Fibroblast of lung (primary cell): ENCODE results near the gene BZW1. TPM values are rescaled to one million over a fixed set of nuclear protein-coding genes. Genes with fewer than 3 reads are reported as not detected.

ENCODE experiments used
- DNase-seq, 2 donors: peaks; one replicate each; pipeline versions ENCODE4 v3.0.0 to v3.0.0-alpha.2; 2010; ENCODE audit warnings: low read depth in 2 of 2
- H2AFZ ChIP-seq: 2 replicates; pipeline ENCODE4 v1.5.1; 2012; ENCODE audit warnings: low read length, control low read depth, inconsistent platforms
- H3K27ac ChIP-seq: 2 replicates; pipeline ENCODE4 v1.5.1; 2011; ENCODE audit warnings: low read length, control low read depth; ENCODE audit not compliant: insufficient read depth
- H3K27me3 ChIP-seq: 2 replicates; pipeline ENCODE4 v1.5.1; 2011; ENCODE audit warnings: mild to moderate bottlenecking, low read length; ENCODE audit not compliant: control insufficient read depth, insufficient read depth
- H3K36me3 ChIP-seq: 2 replicates; pipeline ENCODE4 v1.5.1; 2011; ENCODE audit warnings: low read length; ENCODE audit not compliant: control insufficient read depth, insufficient read depth
- H3K4me1 ChIP-seq: 2 replicates; pipeline ENCODE4 v1.5.1; 2011; ENCODE audit warnings: low read length; ENCODE audit not compliant: control insufficient read depth, insufficient read depth; ENCODE audit errors: extremely low read depth
- H3K4me2 ChIP-seq: 2 replicates; pipeline ENCODE4 v1.5.1; 2011; ENCODE audit warnings: low read length, control low read depth; ENCODE audit not compliant: insufficient read depth; ENCODE audit errors: extremely low read depth
- H3K4me3 ChIP-seq, 4 experiments: fragments of 200-600 bp in 1 of 4; sonication (generic) in 1 of 4; replicated peaks in 1 of 4; 2 replicates each; pipeline ENCODE4 v1.5.1; 2011 to 2016; ENCODE audit warnings: low read length in 4 of 4, low read depth in 3 of 4, mild to moderate bottlenecking in 3 of 4, control low read depth in 2 of 4, inconsistent platforms in 1 of 4, mixed read lengths in 1 of 4; ENCODE audit not compliant: insufficient read depth in 1 of 4; ENCODE audit errors: control extremely low read depth in 1 of 4
- H3K79me2 ChIP-seq: 2 replicates; pipeline ENCODE4 v1.5.1; 2012; ENCODE audit warnings: mild to moderate bottlenecking, low read length, inconsistent platforms; ENCODE audit not compliant: control insufficient read depth, insufficient read depth
- H3K9ac ChIP-seq: 2 replicates; pipeline ENCODE4 v1.5.1; 2011; ENCODE audit warnings: mild to moderate bottlenecking, low read length, control low read depth; ENCODE audit not compliant: insufficient read depth
- H3K9me3 ChIP-seq: 2 replicates; pipeline ENCODE4 v1.5.1; 2012; ENCODE audit warnings: low read depth, low read length; ENCODE audit not compliant: control insufficient read depth, insufficient read depth
- H4K20me1 ChIP-seq: 2 replicates; pipeline ENCODE4 v1.5.1; 2011; ENCODE audit warnings: low read length; ENCODE audit not compliant: control insufficient read depth, insufficient read depth; ENCODE audit errors: extremely low read depth
- EZH2 ChIP-seq: IDR thresholded peaks from 2 replicates; pipeline ENCODE4 v1.5.1; 2012; ENCODE audit warnings: low read length, control low read depth, mild to moderate bottlenecking; ENCODE audit errors: missing control alignments
- polyA plus RNA-seq, 2 donors: library from polyadenylated mRNA; depleted of rRNA in 1 of 2; stranded (reverse) in 1 of 2; unstranded in 1 of 2; fragments of >200 nt; gene quantifications; 2 replicates each; pipeline ENCODE4 v1.2.1, GENCODE V29; 2011 to 2012; ENCODE audit warnings: missing spikeins in 1 of 2
- total RNA-seq: library from RNA; depleted of rRNA; stranded (reverse); fragments of >200 nt; gene quantifications from 2 replicates; pipeline ENCODE4 v1.2.1, GENCODE V29; 2014
- TF ChIP-seq, protein P1 (sequence below), 2 donors: IDR thresholded peaks in 1 of 2; conservative IDR thresholded peaks in 1 of 2; 1 replicate in 1 of 2; 2 replicates in 1 of 2; pipeline ENCODE4 v1.5.1; 2011 to 2012; ENCODE audit warnings: low read length in 2 of 2, control low read depth in 1 of 2, inconsistent platforms in 1 of 2, low read depth in 1 of 2, mild to moderate bottlenecking in 1 of 2

Gene BZW1
- total and polyA plus RNA-seq, 2 donors (not counting 1 experiment from before 2014, with no cell fraction given) = 325 to 425 TPM

DNA sequence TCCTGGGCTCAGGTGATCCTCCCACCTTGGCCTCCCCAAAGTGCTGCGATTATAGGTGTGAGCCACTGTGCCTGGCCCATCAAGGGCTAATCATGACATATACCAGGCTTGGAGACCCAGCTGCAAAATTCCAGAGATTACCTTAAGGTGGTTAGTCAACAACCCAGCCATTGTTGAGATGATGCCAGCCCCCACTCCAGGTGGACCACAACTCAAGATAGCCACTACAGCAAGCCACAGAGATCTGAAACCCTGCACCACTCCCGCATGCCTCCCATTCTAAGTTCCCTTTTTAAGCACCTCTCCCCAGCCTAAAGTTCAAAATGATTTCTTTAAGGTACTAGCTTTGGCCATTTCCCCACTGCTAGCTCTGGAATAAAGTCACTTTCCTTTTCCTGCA, 57.3 kb downstream of the BZW1 start:
- Histone ChIP-seq H2AFZ (no peak overlapping the region), H3K79me2 (peaks cover 5% of the 10 kb centered on the region), H3K27me3 (no peaks in the 10 kb centered on the region), H3K4me2 (no peak overlapping the region), H3K4me1 (peaks cover 4% of the 10 kb centered on the region), H3K27ac (no peak overlapping the region), H3K4me3 (no peak overlapping the region), H3K9me3 (no peaks in the 10 kb centered on the region), H4K20me1 (no peaks in the 10 kb centered on the region), H3K9ac (no peak overlapping the region), H3K36me3 (no peaks in the 10 kb centered on the region)
- DNase-seq = no peak
- TF ChIP-seq, protein P1, sequence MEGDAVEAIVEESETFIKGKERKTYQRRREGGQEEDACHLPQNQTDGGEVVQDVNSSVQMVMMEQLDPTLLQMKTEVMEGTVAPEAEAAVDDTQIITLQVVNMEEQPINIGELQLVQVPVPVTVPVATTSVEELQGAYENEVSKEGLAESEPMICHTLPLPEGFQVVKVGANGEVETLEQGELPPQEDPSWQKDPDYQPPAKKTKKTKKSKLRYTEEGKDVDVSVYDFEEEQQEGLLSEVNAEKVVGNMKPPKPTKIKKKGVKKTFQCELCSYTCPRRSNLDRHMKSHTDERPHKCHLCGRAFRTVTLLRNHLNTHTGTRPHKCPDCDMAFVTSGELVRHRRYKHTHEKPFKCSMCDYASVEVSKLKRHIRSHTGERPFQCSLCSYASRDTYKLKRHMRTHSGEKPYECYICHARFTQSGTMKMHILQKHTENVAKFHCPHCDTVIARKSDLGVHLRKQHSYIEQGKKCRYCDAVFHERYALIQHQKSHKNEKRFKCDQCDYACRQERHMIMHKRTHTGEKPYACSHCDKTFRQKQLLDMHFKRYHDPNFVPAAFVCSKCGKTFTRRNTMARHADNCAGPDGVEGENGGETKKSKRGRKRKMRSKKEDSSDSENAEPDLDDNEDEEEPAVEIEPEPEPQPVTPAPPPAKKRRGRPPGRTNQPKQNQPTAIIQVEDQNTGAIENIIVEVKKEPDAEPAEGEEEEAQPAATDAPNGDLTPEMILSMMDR (conservative IDR thresholded peaks at IDR 0.05 in 1 of 2, IDR thresholded peaks at IDR 0.05 in 1 of 2; ENCODE audit: low read depth in 1 of 2, low read length in 2 of 2) = no peak
- no peak for TF ChIP-seq EZH2

GRCh38 chr2:200871151-200871550, 59.4 kb downstream of the BZW1 start:
- Histone ChIP-seq H4K20me1 (no peaks in the 10 kb centered on the region), H3K27me3 (no peaks in the 10 kb centered on the region), H3K4me1 (peaks cover 2% of the 10 kb centered on the region), H3K4me2 (no peak overlapping the region), H3K9ac (no peak overlapping the region), H2AFZ (no peak overlapping the region), H3K9me3 (no peaks in the 10 kb centered on the region), H3K36me3 (no peaks in the 10 kb centered on the region), H3K4me3 (no peak overlapping the region), H3K27ac (no peak overlapping the region), H3K79me2 (no peaks in the 10 kb centered on the region)
- DNase-seq = no peak
- TF ChIP-seq EZH2 = no peak
- TF ChIP-seq, protein P1 (conservative IDR thresholded peaks at IDR 0.05 in 1 of 2, IDR thresholded peaks at IDR 0.05 in 1 of 2; ENCODE audit: low read depth in 1 of 2, low read length in 2 of 2) = no peak

DNA sequence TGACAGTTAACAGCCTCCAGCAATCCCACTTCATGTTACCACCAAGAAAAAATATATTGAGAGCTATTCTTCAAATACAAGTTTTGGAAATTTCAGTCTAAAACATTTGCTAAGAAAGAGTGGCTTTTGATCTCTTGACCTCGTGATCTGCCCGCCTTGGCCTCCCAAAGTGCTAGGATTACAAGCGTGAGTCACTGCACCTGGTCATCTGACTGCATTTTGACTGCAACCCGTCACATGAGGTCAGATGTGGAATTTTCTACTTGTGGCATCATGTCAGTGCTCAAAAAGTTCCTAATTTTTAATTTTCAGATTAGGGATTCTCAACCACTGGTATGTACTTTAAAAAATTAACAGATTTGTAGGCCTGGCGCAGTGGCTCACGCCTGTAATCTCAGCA, 61.9 kb downstream of the BZW1 start:
- no peak for DNase-seq
- no peaks in the 10 kb centered on the region for H3K9me3 ChIP-seq
- no peak for TF ChIP-seq EZH2
- TF ChIP-seq, protein P1 (conservative IDR thresholded peaks at IDR 0.05 in 1 of 2, IDR thresholded peaks at IDR 0.05 in 1 of 2; ENCODE audit: low read depth in 1 of 2, low read length in 2 of 2) = no peak
- H2AFZ ChIP-seq = no peak overlapping the region
- no peaks in the 10 kb centered on the region for H3K4me1 ChIP-seq
- H3K36me3 ChIP-seq = no peaks in the 10 kb centered on the region
- H4K20me1 ChIP-seq = no peaks in the 10 kb centered on the region
- H3K27me3 ChIP-seq = no peaks in the 10 kb centered on the region
- H3K9ac ChIP-seq = no peak overlapping the region
- H3K4me3 ChIP-seq = no peak overlapping the region
- H3K27ac ChIP-seq = no peak overlapping the region
- H3K4me2 ChIP-seq = no peak overlapping the region
- H3K79me2 ChIP-seq = no peaks in the 10 kb centered on the region

Other genes with a start within 250 kb of the BZW1 start
- 65.1 and 81.4 TPM in 2 replicates for gene AOX1, start 225.9 kb upstream of the BZW1 start, total RNA-seq
- 39.4 and 49.9 TPM in 2 replicates for gene AOX1, start 225.9 kb upstream of the BZW1 start, polyA plus RNA-seq
- 68.5 and 76.8 TPM in 2 replicates for gene CLK1, start 52.7 kb downstream of the BZW1 start, total RNA-seq
- 44.1 and 104 TPM in 2 replicates for gene CLK1, start 52.7 kb downstream of the BZW1 start, polyA plus RNA-seq
- 66.9 and 76.8 TPM in 2 replicates for gene PPIL3, start 77.2 kb downstream of the BZW1 start, total RNA-seq
- gene PPIL3, start 77.2 kb downstream of the BZW1 start, polyA plus RNA-seq = 28.2 and 58.9 TPM in 2 replicates
- 21.0 and 23.6 TPM in 2 replicates for gene NIF3L1, start 77.5 kb downstream of the BZW1 start, total RNA-seq
- 40.7 and 45.5 TPM in 2 replicates for gene NIF3L1, start 77.5 kb downstream of the BZW1 start, polyA plus RNA-seq
- 13.6 and 13.9 TPM in 2 replicates for gene ORC2, start 151.8 kb downstream of the BZW1 start, total RNA-seq
- gene ORC2, start 151.8 kb downstream of the BZW1 start, polyA plus RNA-seq = 5.1 and 5.7 TPM in 2 replicates